Natural killer cell (primary cell): ENCODE measurements around the gene HCN3. TPM values are rescaled to one million over a fixed set of nuclear protein-coding genes. Genes with fewer than 3 reads are reported as not detected.

Source experiments
- ATAC-seq, 3 donors: fragments of 150-1000 bp in 2 of 3; fragments of 200-7000 bp in 1 of 3; cut with Tn5 transposase; 1 replicate in 1 of 3; 2 replicates in 2 of 3; pipeline ENCODE4 v1.10.0; 2021; ENCODE audit warnings: mild to moderate bottlenecking in 2 of 3, moderate library complexity in 2 of 3
- DNase-seq, 2 donors: peaks; one replicate each; pipeline versions ENCODE4 v3.0.0 to v3.0.0-alpha.2; 2013 to 2021; ENCODE audit warnings: mixed read lengths in 1 of 2
- H3K27ac ChIP-seq: one replicate; pipeline ENCODE4 v1.5.1; 2013; ENCODE audit warnings: mild to moderate bottlenecking, low read length
- H3K27me3 ChIP-seq: one replicate; pipeline ENCODE4 v1.6.1; 2013; ENCODE audit warnings: low read length; ENCODE audit not compliant: control insufficient read depth, insufficient read depth
- H3K36me3 ChIP-seq: one replicate; pipeline ENCODE4 v1.6.1; 2013; ENCODE audit warnings: low read length; ENCODE audit not compliant: control insufficient read depth, insufficient read depth
- H3K4me1 ChIP-seq: one replicate; pipeline ENCODE4 v1.6.1; 2013; ENCODE audit warnings: low read length; ENCODE audit not compliant: control insufficient read depth, insufficient read depth
- H3K4me3 ChIP-seq: one replicate; pipeline ENCODE4 v1.5.1; 2013; ENCODE audit warnings: low read length
- H3K9me3 ChIP-seq: one replicate; pipeline ENCODE4 v1.6.1; 2013; ENCODE audit warnings: low read length; ENCODE audit not compliant: control insufficient read depth, insufficient read depth
- H3K27ac Mint-ChIP-seq, 2 donors: one replicate each; pipeline ENCODE4 v1.8.0; 2022; ENCODE audit warnings: mild to moderate bottlenecking in 2 of 2, mixed read lengths in 2 of 2, moderate library complexity in 1 of 2
- H3K27me3 Mint-ChIP-seq, 2 donors: one replicate each; pipeline ENCODE4 v1.8.0; 2022; ENCODE audit warnings: low read depth in 2 of 2, mixed read lengths in 2 of 2
- H3K36me3 Mint-ChIP-seq: one replicate; pipeline ENCODE4 v1.8.0; 2022; ENCODE audit warnings: mixed read lengths
- H3K4me1 Mint-ChIP-seq, 2 donors: one replicate each; pipeline ENCODE4 v1.8.0; 2022; ENCODE audit warnings: mixed read lengths in 2 of 2
- H3K4me3 Mint-ChIP-seq: one replicate; pipeline ENCODE4 v1.8.0; 2022; ENCODE audit warnings: mild to moderate bottlenecking, moderate library complexity, mixed read lengths
- H3K9me3 Mint-ChIP-seq, 2 donors: one replicate each; pipeline ENCODE4 v1.8.0; 2022; ENCODE audit warnings: mixed read lengths in 2 of 2
- CTCF ChIP-seq: fragments of 200-600 bp; IDR thresholded peaks from one replicate; pipeline ENCODE4 v1.8.0; 2022; ENCODE audit warnings: antibody characterized with exemption
- WGBS: methylation state at CpG from one replicate; pipeline ENCODE4 v1.1.7; 2013; ENCODE audit warnings: missing lambda C conversion rate; ENCODE audit not compliant: insufficient coverage; 5-methylcytosine and 5-hydroxymethylcytosine counted together
- intact Hi-C: fragments of 100-400 bp; cut with micrococcal nuclease; formaldehyde crosslinking; loops from one replicate; pipeline ENCODE4 v1.14.2; 2022
- total RNA-seq, 4 donors: library from RNA; stranded (reverse); fragments of 120-200 nt in 1 of 4; gene quantifications; one replicate each; pipeline versions ENCODE4 v1.2.3 to v1.2.4, GENCODE V29; 2013 to 2022

HCN3 gene
- total RNA-seq, 3 donors from 2014 or later (not counting 1 experiment from before 2014, with no cell fraction given): 2.0 to 3.4 (median 2.6) TPM

DNA sequence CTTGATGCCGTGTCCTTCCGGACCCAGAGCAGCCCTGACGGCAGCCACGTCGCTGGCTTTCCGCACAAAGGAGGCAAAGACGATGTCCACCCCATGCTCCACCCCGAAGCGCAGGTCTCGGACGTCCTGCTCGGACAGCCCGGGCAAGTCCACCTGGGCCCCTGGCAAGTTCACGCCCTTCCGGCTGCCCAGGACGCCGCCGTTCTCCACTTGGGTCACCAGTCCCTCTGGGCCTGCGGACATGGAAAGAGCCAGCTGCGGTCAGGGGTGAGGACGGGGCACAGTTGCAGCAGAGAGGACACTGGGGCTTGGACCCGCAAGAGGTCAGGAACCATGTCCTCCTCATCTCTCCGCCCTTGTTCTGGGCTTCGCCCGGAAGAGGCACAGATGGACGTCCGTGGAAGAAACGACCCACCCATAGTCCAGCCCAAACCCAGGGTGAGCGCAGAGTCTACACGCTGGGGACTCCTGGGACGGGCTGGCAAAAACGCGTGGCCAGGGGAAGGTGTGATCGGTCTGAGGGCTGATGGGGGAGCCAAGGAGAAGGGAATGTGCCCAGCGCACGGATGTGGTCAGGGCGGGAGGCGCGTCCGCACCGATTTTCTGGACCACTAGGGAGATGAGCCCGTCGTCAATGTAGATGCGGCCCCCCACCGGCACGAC lies 17.4 kb downstream of the HCN3 start:
- Histone ChIP-seq H3K27me3 (peaks cover 12% of the 10 kb centered on the region), H3K4me1 (peaks cover 7% of the 10 kb centered on the region), H3K4me3 (no peak overlapping the region), H3K36me3 (no peaks in the 10 kb centered on the region), H3K27ac (no peak overlapping the region), H3K9me3 (no peaks in the 10 kb centered on the region)
- no peaks in the 10 kb centered on the region for H3K9me3 Mint-ChIP-seq
- TF ChIP-seq CTCF: no peak
- intact Hi-C loops: no loop called here
- no peak overlapping the region for H3K27ac Mint-ChIP-seq
- no peak overlapping the region for H3K4me3 Mint-ChIP-seq
- peaks cover 0 to 4% of the 10 kb centered on the region in 2 donors for H3K4me1 Mint-ChIP-seq
- 31% methylated on average over 46 of the region's 46 CpGs for WGBS
- ATAC-seq (peak in 1 of 3 donors; percentile 24), DNase-seq (no peak)
- H3K27me3 Mint-ChIP-seq: peaks cover 33 to 44% of the 10 kb centered on the region in 2 donors
- H3K36me3 Mint-ChIP-seq: no peaks in the 10 kb centered on the region

GRCh38 chr1:155295183-155295941 lies 18.1 kb downstream of the HCN3 start:
- H3K9me3 Mint-ChIP-seq: no peaks in the 10 kb centered on the region
- 26% methylated on average over 47 of the region's 47 CpGs for WGBS
- H3K27me3 Mint-ChIP-seq: peaks cover 33 to 41% of the 10 kb centered on the region in 2 donors
- H3K4me1 ChIP-seq: peaks cover 7% of the 10 kb centered on the region
- DNase-seq (no peak), ATAC-seq (peak in 1 of 3 donors; percentile 30)
- H3K4me3 Mint-ChIP-seq: no peak overlapping the region
- H3K36me3 ChIP-seq: no peaks in the 10 kb centered on the region
- H3K9me3 ChIP-seq: no peaks in the 10 kb centered on the region
- no peak overlapping the region for H3K4me3 ChIP-seq
- no peak overlapping the region for H3K27ac Mint-ChIP-seq
- peaks cover 0 to 4% of the 10 kb centered on the region in 2 donors for H3K4me1 Mint-ChIP-seq
- intact Hi-C loops: no loop called here
- H3K36me3 Mint-ChIP-seq: no peaks in the 10 kb centered on the region
- no peak for TF ChIP-seq CTCF
- no peak overlapping the region for H3K27ac ChIP-seq
- H3K27me3 ChIP-seq: peaks cover 12% of the 10 kb centered on the region

GRCh38 chr1:155295942-155296267 lies 18.6 kb downstream of the HCN3 start:
- peaks cover 7% of the 10 kb centered on the region for H3K4me1 ChIP-seq
- H3K36me3 Mint-ChIP-seq: no peaks in the 10 kb centered on the region
- no peak overlapping the region for H3K27ac ChIP-seq
- H3K27me3 ChIP-seq: peaks cover 12% of the 10 kb centered on the region
- ATAC-seq (no peak), DNase-seq (no peak)
- no peak overlapping the region for H3K4me3 ChIP-seq
- H3K27ac Mint-ChIP-seq: no peak overlapping the region
- 89% methylated on average over 7 of the region's 7 CpGs for WGBS
- H3K36me3 ChIP-seq: no peaks in the 10 kb centered on the region
- intact Hi-C loops: no loop called here
- TF ChIP-seq CTCF: no peak
- H3K4me1 Mint-ChIP-seq: peaks cover 0 to 4% of the 10 kb centered on the region in 2 donors
- no peaks in the 10 kb centered on the region for H3K9me3 Mint-ChIP-seq
- H3K9me3 ChIP-seq: no peaks in the 10 kb centered on the region
- no peak overlapping the region for H3K4me3 Mint-ChIP-seq
- H3K27me3 Mint-ChIP-seq: peaks cover 33 to 41% of the 10 kb centered on the region in 2 donors
